Right lobe of liver (tissue), 4 donors: Measurements from ENCODE around the gene TUBA1C.

Experiments used
- POLR2A ChIP-seq: fragments of 450-650 bp; IDR thresholded peaks from one replicate; pipeline ENCODE4 v1.6.1; 2017; ENCODE audit warnings: antibody characterized with exemption, mild to moderate bottlenecking
- TF ChIP-seq, protein P1 (sequence below), 4 donors: fragments of 200-600 bp in 3 of 4; fragments of 450-650 bp in 1 of 4; IDR thresholded peaks; one replicate each; pipeline versions ENCODE4 v1.5.1 to v1.8.0; 2016 to 2022; ENCODE audit warnings: antibody characterized with exemption in 4 of 4, mild to moderate bottlenecking in 2 of 4
- donor health status: DM: no; HTN: no; CAD: no.
- donor health status: DM: no; HTN: no; CAD: no.
- donor health status: DM: no; HTN: yes; CAD: no.

DNA sequence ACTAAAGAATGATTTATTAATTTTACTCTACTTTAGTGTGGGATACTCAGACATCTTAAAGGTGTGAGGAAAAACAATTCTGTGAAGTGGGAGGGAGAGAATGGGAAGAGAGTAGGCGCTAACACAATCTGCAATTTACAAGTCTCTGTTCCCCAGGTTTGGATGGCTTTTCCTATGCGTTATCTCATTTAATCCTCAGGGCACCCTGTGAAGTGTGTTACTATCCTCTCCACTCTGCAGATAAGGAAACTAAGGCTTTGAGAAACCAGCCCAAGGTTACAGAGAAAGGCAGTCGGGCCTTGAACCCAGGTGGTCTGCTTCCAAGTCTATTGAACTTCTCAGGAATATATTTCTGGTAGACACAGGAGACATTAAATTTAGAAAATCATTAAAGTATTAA is 36.2 kb upstream of the TUBA1C start:
- TF ChIP-seq, protein P1, sequence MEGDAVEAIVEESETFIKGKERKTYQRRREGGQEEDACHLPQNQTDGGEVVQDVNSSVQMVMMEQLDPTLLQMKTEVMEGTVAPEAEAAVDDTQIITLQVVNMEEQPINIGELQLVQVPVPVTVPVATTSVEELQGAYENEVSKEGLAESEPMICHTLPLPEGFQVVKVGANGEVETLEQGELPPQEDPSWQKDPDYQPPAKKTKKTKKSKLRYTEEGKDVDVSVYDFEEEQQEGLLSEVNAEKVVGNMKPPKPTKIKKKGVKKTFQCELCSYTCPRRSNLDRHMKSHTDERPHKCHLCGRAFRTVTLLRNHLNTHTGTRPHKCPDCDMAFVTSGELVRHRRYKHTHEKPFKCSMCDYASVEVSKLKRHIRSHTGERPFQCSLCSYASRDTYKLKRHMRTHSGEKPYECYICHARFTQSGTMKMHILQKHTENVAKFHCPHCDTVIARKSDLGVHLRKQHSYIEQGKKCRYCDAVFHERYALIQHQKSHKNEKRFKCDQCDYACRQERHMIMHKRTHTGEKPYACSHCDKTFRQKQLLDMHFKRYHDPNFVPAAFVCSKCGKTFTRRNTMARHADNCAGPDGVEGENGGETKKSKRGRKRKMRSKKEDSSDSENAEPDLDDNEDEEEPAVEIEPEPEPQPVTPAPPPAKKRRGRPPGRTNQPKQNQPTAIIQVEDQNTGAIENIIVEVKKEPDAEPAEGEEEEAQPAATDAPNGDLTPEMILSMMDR (IDR thresholded peaks at IDR 0.05), result no peak
- no peak for TF ChIP-seq POLR2A
